HuH-7 (cell line): ENCODE results near the gene AUTS2.

Experiments used
- DNase-seq: peaks from one replicate; pipeline ENCODE4 v3.0.0; 2011; ENCODE audit warnings: low spot score

The AUTS2 gene

DNA sequence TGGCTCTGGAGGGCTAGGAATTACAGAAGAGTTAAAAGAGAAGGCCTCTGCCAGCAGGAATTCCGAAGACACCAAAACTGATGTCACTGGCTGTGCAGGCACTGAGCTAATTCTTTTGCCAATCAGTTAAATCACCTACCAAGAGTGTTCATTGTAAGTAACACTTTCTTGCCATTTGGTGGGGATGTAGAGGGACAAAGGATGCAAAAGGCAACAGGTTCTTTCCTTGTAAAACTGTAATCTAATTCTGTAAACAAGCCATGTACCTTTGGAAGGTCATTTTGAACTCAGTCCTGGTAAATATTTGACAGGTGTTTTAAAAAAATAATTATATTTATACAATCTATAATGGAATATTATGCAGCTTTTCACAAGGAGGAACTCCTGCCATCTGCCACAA lies 438.4 kb downstream of the AUTS2 start:
- DNase-seq: no peak

DNA sequence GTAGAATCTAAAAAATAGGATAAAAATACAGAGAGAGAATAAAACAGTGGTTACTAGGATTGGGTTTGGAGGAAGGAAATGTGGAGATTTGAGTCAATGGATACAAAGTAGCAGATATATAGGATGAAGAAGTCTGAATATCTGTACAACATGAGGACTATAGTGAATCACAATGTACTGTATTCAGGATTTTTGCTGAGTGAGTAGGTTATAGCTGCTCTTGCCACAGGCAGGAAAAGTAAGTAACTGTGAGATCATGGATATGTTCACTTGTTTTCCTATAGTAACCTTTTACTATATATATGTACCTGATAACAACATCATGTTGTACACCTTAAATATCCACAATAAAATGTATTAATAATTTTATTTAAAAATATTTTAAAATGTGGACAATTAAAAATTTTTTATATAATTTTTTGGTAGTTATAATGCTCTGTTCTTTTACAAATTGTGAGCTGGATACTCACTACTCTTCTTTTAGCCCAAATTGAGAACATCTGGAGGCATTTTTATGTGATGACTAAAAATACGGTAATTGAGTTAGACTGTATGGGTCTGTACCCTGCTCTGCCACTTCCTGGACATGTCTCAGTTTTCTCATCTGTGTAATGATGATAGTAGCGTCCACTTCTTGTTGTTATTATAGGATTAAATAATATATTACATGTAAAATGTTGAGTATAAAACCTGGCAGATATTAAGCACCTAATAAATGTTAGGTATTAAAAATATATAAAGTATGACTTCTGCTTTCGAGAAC lies 439.1 kb downstream of the AUTS2 start:
- DNase-seq: no peak

DNA sequence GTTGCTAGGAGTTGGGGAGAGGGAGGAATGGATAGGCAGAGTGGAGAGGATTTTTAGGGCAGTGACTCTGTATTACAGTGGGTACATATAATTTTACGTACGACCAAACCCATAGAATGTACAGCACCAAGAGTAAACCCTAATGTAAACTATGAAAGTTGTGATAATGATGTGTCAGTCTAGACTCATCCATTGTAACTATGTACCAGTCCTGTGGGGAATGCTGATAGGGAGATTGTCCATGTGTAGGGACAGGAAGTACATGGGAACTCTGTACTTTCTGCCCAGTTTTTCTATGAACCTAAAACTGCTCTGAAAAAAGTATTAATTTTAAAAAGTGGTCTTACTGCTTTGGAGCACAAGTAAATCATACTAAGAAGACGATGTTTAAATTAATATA lies 441.8 kb downstream of the AUTS2 start:
- no peak for DNase-seq

DNA sequence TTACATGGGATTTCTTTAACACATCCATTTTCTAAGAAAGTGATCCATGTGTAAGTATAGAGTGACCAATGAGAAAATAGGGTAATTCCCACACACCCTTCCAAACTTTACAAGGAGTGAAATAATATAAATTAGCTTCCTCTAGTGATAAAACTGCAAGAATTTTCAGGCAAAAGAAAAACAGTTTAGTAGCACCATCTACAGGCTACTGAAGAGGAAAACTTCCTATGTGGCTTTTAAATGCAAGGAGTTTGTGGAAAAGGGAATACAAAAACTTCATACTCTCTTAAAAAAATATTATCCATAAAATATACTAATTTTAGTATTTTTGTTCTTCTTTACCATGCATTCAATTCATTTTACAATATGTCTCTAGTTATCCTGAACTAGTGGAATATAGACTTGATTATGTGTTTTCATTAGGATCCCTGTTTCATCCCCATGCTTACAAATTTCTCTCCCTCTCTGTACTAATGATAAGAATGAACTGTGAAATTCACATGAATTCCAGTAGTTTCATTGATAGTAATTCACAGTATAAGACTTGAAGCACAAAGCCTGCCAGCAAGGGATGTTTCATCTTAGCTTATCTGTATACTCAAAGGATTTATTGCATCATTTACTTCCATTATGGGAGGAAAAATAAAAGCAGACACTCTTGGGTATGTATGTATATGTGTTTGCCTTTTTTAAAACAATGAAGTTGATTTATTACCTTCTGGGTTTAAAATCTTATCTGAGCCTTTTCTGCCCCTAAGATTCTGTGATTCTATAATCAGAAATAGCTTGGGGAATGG lies 442.9 kb downstream of the AUTS2 start:
- DNase-seq: no peak

DNA sequence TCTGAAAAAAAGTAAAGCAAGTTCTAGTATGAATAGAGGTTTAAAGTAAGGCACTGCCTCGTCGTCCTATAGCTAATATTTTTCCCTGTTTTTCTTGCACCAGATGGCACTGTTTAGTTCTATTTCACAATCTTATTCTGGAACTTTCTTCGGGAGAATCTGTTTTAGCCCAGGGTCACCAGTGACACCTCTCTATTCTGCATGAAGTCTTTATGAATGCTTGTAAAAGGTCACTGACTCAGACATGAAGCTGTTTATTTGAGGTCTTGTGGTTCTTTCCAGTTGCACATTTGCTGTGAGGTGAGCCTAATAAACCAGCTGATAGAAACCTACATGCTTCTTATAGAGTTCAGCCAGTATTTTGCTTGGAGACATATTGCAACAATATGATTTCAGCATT lies 444.3 kb downstream of the AUTS2 start:
- no peak for DNase-seq

DNA sequence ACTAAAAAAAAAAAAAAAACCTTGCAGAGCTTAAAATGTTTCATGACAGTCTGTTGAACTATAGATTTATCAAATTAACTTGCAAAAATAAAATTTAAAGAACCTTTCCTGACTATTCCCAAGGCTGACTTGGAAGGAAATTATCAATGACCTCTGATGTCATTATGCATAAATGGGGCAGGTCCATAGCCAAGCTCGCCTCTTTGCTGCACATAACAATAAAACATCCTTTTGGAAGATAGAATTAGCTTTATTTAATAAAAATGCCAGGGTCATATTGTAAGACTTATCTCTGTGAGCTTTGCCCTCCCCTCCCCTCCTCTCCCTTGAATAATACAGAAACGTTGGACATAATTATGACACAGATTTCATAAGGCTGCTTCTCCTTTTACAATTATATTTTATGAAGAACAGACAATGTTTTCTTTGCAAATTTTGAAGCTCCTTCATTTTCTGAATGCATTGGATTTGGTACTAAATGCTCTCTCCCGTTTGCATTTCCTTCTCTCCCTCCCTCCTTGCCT lies 444.8 kb downstream of the AUTS2 start:
- no peak for DNase-seq

DNA sequence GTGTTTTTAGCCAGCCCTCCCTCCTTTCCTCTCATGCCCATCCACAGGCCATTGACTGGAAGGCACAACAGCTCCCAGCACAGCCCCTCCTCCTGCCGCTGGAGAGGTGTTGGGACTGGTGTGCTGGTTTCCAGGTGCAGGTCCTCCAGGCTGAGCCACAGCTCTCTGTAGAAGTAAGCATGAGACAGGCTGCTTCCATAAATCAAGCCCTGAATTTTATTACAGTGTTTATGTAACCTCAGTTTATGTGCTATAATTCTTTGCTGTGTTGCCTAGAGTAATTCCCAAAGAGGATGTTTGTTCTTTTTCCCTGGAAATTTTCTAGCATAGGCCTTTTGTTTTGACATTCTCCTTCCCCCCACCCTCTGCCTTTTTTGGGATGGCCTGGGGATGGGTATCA lies 445.8 kb downstream of the AUTS2 start:
- DNase-seq: no peak

DNA sequence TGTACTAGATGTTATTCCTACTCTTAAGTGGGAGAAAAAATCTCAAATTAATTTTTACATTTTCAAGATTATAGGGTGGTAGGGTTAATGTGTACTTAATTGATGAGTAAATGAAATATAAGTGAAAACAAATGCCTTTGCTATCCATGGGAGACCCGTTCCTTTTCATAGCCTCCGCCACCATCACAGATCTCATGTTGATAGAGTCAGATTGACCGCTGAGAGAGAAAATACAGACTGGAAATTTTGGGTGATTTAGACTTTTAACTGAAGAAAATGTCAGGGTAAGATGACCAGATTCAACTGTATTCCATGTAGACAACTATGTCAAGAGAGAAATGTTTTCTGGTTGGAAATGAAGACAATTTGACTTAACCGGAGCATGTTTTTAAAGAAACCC lies 446.2 kb downstream of the AUTS2 start:
- DNase-seq: no peak

DNA sequence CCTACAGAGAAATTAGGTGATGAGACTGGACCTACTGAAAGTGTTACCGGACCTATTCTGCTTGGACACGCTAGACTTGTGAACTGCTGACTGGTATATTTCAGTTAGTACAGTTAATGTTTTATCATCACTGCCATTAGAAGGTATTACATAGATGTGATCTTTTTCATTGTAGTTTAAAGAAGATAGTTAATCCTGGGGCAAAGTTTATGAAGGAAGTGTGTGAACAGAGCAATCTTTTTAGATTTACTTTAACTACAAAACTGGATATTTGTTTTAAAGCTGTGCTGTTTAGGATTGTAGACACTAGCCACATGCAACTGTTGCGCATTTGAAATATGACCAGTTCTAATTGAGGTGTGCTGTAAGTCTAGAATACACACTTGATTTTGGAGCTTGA lies 446.7 kb downstream of the AUTS2 start:
- no peak for DNase-seq

DNA sequence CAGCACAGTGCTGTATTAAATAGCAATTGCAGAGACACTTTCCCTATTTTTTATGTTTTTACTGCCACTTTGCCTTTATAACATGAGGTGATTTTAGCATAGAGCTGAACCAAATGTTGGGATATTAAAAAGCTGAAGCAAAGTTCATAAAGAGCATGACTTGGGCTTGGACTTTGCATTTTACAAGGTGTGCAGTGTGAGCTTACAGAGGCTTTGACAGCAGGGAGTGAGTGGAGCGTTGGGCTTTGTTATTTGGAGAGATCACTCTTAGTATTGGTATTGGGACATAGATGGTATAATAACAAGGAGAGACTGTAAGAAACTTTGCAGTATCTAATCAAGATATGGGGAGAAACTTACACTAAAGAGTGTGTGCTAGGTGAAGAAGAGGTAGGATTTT lies 449.1 kb downstream of the AUTS2 start:
- DNase-seq: no peak

DNA sequence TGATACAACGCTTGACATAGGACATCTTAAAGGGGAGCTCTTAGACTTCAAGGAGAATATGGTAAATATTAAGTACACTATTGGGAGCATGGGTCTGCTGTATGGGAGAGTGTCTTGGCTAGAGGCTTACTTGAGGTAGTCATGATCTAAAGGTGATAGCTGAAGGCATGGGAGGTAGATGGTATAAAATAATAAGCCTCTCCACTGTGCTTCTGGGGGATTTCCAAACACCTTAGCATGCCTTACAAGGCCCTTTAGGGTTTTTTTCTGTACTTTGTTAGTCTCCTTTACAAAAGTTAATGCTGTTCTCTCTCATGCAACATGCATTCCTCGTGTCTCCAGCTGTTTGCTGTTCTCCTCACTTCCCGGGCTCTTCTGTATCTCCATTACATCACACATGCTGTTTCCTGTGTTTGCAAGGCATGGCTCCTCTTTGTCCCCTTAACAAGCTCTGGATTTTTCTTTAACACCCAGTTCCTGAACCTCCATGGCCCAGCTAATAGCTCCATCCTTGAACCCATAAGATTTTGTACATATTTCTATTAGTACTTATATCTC lies 449.7 kb downstream of the AUTS2 start:
- no peak for DNase-seq

DNA sequence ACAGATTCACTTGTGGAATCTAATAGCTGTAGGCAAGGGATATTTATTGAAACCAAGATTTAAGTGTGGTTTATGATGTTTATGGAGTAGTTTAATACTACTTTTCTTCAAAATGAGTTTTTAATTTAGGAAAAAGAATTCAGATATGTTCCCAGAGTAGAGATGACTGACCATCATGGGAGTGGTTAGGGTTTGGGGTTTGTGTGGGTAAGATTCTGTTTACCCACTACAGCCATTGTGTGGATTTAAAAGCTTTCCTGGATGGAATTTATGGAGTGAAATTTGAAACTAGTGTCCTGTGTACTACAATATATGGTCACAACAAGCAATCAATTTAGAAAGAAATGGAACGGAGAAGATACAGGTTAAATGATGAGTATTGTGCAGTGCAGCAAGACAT lies 453.5 kb downstream of the AUTS2 start:
- no peak for DNase-seq

DNA sequence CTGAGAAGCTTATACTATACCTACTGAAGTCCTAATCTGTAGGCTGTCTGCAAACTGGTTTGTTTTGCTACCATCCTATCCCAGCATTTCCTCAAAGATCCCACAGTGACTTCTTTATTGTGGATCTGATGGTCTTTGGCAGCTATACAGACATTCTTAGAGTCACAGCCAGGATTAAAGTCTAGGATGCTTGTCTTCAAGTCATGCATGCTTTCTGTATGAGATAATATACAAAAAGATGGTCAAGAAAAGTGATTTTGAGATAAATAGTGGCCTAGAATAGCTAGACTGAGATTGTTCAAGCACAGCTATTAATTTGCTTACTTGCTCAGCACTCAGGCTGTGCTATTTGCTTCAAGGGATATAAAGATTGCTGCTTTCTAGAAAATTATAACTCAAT lies 454.4 kb downstream of the AUTS2 start:
- no peak for DNase-seq

DNA sequence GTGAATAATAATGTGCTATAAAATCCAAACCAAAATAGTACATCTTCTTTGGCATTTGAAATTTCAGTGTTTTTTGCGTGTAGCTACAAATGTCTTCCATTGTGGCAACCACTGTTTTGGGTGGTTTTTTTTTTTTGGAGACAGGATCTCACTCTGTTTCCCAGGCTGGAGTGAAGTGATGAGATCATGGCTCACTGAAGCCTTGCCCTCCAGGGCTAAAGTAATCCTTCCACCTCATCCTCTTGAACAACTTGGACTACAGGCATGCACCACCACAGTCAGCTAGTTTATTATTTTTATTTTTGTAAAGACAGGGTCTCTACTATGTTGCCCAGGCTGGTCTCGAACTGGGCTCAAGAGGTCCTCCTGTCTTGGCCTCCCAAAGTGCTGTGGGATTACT lies 455.1 kb downstream of the AUTS2 start:
- DNase-seq: no peak

DNA sequence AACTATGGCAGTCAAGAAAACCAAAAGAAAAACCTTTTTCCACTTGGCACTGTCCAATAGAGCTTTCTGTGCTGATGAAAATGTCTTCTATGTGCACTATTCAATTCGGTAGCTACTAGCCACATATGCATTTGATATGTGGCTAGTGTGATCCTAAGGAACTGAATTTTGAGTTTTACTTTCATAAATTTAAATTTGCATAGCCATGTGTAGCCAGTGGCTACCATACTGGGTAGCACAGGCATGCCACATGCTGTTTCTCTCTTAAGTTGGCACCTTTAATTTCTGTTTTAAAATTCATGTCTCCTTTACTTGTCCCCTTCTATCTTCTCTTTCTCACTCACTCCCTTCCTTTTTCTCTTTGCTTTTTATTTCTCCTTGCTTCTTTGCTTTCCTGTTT lies 455.7 kb downstream of the AUTS2 start:
- no peak for DNase-seq

DNA sequence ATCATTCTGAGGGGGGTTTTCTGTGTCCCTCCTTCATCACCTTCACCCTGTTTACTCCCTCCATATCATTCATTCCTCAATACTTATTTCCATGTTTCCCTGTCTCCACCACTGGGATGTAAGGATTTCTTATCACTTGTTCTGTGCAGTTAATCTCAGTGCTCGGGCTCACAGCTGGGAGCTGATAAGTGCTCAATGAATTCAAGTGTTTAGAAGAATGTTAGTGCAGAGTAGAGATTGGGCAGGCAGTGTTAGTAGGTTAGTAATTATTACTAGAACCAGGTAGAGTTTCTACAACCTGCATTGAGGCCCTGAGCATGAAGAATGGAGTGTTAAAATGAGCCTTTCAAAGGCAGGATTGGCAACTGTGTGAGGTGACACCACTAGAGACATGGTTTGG lies 458.1 kb downstream of the AUTS2 start:
- no peak for DNase-seq

DNA sequence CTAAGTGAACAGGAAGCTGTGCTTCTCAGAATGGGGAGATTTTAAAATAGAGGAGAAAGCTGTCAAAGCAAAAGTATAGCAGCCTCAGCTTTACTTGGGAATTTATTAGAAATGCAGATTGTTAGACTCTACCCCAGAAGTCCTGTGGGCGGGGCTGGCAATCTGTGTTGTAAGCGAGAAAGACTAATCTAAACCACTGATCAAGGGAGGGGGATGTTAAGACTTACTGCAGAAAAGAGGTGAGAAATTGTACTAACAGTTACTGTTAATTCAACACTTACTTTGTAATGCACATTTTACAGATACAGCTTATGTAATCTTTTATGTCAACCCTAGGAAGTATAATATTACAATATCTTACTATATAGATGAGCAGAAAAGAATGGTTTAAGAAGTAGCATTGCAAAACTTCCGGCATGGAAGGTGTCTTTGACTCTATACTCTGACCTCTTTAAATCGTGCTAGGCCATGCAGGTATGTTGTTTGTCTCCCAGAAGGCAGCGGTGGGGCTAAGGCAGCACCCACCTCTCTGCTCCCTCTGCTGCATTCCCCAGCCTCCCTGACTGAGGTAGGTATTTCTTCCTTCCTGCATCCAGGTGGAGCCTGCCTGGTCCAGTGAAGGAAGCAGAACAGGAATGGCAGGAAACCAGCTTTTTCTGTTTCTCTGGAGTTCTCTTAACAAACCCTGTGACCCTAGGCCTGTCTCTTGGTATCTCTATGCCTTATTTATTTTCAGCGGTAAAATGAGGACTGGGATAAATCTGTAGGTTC lies 462.2 kb downstream of the AUTS2 start:
- no peak for DNase-seq

DNA sequence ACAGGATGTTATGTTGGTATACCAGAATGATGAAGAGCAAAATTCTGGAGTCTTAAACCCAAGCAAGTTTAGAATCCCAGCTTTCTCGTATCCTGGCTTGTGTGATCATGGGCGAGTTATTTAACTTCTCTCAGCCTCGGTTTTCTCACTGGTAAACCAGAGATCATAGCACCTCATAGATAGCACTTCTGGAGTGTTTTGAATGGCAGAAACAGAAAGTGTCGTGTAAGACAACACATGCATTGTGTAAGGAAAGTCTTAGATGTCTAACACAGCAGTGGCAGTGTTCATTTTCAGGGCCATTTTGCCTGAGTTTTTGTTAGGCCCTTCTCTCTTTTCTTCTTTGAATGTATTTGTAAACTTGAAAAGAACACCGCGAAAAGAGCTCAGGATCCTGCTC lies 465.1 kb downstream of the AUTS2 start:
- no peak for DNase-seq

DNA sequence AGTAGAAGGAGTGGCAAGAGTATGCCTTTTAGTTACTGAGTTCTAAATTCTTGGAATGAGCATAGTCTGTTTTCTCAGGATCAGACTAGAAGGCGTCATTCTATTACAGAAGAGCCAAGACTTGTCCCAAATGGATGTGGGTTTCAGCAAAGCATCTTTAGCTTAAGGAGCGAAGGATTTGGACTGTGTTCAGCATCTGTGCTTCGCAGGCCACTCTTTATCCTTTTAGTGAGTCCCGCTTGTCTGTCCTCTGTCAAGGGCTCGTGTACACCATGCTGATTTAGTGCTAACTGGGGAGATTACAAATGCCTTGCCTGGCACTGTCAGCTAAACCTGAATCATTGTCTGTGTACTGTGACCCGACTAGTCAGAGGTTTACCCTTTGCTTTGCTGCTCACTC lies 465.7 kb downstream of the AUTS2 start:
- DNase-seq: no peak

DNA sequence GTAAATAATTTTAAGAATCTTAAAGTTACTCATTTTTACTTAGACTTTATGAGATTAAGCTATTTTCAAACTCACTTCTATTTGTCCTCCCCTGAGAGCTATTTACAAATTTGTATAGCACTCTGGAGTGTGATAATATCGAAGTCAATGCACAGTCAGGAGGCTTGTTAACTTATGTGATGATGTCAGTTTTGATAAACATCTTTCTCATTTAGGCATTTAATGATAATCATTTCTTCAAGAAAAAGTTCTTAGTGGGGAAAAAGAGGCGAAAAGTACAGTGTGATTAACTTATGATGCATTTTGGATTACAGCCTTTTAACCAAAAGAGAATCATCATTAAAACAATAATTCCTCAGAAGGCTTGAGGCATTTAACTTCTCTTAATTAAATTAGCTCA lies 468.6 kb downstream of the AUTS2 start:
- no peak for DNase-seq

DNA sequence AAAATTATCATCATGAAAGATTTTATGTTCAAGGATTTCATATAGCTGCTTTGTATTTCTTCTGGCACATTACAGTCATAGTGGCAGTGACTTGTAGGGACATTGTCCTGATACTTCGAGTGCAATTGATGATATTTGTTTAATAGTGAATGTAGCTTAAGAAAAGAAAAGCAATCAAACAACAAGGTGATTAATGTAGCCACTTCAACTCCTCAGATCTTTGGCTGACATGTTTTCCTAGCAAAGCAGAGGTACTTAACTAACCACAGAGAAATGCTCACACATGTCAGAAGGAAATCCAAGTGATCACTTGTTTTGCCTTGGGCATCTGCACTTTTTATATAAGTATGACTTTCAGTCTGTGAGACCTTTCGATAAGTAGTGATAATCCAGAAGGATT lies 470.3 kb downstream of the AUTS2 start:
- no peak for DNase-seq

DNA sequence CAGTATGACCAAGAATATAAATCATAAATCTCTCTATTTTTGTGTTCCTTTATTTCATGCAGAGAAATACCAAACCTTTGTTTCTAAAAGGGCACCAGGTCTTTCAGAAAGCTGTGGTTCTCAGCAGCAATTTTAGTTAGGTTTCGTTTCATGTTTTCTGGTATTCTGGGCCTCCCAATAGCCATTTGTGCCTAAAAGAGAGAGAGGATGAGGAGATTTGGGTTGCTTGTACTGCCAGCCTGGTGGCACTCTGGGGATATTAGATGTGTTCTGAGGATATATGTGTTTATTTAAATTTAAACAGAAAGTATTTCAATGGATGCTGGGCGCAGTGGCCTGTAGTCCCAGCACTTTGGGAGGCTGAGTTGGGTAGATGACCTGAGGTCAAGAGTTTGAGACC lies 471.7 kb downstream of the AUTS2 start:
- no peak for DNase-seq
